PFSK-1 (cell line): ENCODE measurements around the gene INSC.

Source experiments
- FOXP2 ChIP-seq: optimal IDR thresholded peaks from 2 replicates; pipeline ENCODE3; 2011; ENCODE audit warnings: borderline replicate concordance, control low read depth, inconsistent platforms; ENCODE audit not compliant: insufficient read depth; ENCODE audit errors: extremely low read length, extremely low read depth
- POLR2AphosphoS5 ChIP-seq: IDR thresholded peaks from 2 replicates; pipeline ENCODE4 v1.6.1; 2012; ENCODE audit warnings: low read depth, mild to moderate bottlenecking, control low read depth, low read length, moderate library complexity
- REST ChIP-seq, 2 experiments: IDR thresholded peaks; 2 replicates each; pipeline versions ENCODE4 v1.6.1 to v1.8.0; 2011 to 2012; ENCODE audit warnings: low read depth in 2 of 2, low read length in 2 of 2, control low read depth in 1 of 2, inconsistent platforms in 1 of 2, mild to moderate bottlenecking in 1 of 2, moderate library complexity in 1 of 2; ENCODE audit not compliant: insufficient read depth in 1 of 2
- SIN3A ChIP-seq: IDR thresholded peaks from 2 replicates; pipeline ENCODE4 v1.6.1; 2012; ENCODE audit warnings: mild to moderate bottlenecking, low read length, moderate library complexity, borderline replicate concordance; ENCODE audit not compliant: insufficient read depth
- TAF1 ChIP-seq: IDR thresholded peaks from 2 replicates; pipeline ENCODE4 v1.6.1; 2012; ENCODE audit warnings: low read length, control low read depth, borderline replicate concordance; ENCODE audit not compliant: insufficient read depth

Gene INSC

DNA sequence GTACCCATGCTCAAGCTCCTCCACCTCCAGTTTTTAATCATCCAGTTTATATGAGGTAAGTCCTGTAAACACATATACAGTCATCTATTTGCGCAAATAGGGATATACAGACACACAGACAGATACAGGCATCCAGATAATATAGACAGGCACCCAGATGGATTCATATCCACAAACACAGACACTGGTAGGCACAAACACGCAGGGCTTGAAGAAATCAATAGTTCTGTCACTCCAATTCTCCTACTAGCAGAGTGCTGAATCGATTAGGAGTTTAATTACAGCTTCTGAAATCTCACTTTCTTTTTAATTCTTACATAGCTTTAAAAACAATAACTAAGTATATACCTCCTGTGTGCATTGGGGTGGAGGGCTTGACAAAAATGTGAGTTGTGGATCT lies 56.0 kb downstream of the INSC start:
- TF ChIP-seq TAF1 = no peak
- no peak for TF ChIP-seq POLR2AphosphoS5
- TF ChIP-seq FOXP2 = no peak
- TF ChIP-seq REST (IDR thresholded peaks at IDR 0.05; ENCODE audit: insufficient read depth in 1 of 2, low read depth in 2 of 2, low read length in 2 of 2) = no peak
- TF ChIP-seq SIN3A = no peak

DNA sequence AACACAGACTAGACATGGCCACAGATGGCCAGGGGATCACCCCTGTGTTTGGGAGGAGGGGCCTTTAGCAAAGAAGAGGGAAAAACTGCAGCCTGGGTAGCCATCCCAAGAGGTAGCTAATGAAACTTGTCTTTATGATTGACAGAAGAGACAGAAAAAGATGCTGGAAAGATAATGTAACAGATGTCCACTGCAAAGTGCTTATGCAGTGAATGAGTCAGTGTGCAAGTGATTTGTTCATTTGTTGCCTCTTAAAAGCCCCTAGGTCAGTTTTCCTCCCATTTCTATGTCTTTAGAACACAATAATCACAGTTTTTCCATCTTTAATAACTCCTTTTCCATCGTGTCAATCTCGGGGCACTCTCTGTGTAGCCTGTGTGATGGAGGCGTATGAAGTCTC lies 57.2 kb downstream of the INSC start:
- no peak for TF ChIP-seq REST (IDR thresholded peaks at IDR 0.05; ENCODE audit: insufficient read depth in 1 of 2, low read depth in 2 of 2, low read length in 2 of 2)
- no peak for TF ChIP-seq TAF1
- TF ChIP-seq POLR2AphosphoS5 = no peak
- no peak for TF ChIP-seq FOXP2
- no peak for TF ChIP-seq SIN3A

GRCh38 chr11:15175831-15176230 lies 61.1 kb downstream of the INSC start:
- TF ChIP-seq FOXP2 = no peak
- no peak for TF ChIP-seq REST (IDR thresholded peaks at IDR 0.05; ENCODE audit: insufficient read depth in 1 of 2, low read depth in 2 of 2, low read length in 2 of 2)
- no peak for TF ChIP-seq POLR2AphosphoS5
- TF ChIP-seq SIN3A = no peak
- no peak for TF ChIP-seq TAF1

GRCh38 chr11:15176646-15177163 lies 62.0 kb downstream of the INSC start:
- TF ChIP-seq POLR2AphosphoS5 (no peak), TAF1 (no peak)

- TF ChIP-seq TAF1 (no peak), REST (IDR thresholded peaks at IDR 0.05; ENCODE audit: insufficient read depth in 1 of 2, low read depth in 2 of 2, low read length in 2 of 2) (no peak), POLR2AphosphoS5 (no peak), SIN3A (no peak), FOXP2 (no peak)
These were observed 62.8 kb downstream of the INSC start for GRCh38 chr11:15177491-15177890.
